ENCODE results near the gene RLN3. TPM values are rescaled to one million over a fixed set of nuclear protein-coding genes. Genes with fewer than 3 reads are reported as not detected.

RLN3 gene
- total RNA-seq, 1 donor from 2014 or later: not detected

- Mint-ChIP-seq H3K27ac (ENCODE audit: unreplicated experiment) (no peak overlapping the region), H3K36me3 (ENCODE audit: unreplicated experiment) (no peaks in the 10 kb centered on the region), H3K4me1 (ENCODE audit: unreplicated experiment) (peaks cover 35% of the 10 kb centered on the region), H3K9me3 (ENCODE audit: unreplicated experiment) (no peaks in the 10 kb centered on the region), H3K27me3 (ENCODE audit: unreplicated experiment) (no peaks in the 10 kb centered on the region), H3K4me3 (ENCODE audit: unreplicated experiment) (no peak overlapping the region)
- TF ChIP-seq, protein P1, sequence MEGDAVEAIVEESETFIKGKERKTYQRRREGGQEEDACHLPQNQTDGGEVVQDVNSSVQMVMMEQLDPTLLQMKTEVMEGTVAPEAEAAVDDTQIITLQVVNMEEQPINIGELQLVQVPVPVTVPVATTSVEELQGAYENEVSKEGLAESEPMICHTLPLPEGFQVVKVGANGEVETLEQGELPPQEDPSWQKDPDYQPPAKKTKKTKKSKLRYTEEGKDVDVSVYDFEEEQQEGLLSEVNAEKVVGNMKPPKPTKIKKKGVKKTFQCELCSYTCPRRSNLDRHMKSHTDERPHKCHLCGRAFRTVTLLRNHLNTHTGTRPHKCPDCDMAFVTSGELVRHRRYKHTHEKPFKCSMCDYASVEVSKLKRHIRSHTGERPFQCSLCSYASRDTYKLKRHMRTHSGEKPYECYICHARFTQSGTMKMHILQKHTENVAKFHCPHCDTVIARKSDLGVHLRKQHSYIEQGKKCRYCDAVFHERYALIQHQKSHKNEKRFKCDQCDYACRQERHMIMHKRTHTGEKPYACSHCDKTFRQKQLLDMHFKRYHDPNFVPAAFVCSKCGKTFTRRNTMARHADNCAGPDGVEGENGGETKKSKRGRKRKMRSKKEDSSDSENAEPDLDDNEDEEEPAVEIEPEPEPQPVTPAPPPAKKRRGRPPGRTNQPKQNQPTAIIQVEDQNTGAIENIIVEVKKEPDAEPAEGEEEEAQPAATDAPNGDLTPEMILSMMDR (IDR thresholded peaks at IDR 0.05): no peak
- DNase-seq (ENCODE audit: extremely low spot score, unreplicated experiment): no peak
Measured at GRCh38 chr19:14078411-14078810, 50.5 kb downstream of the RLN3 start.

Other genes with a start within 250 kb of the RLN3 start
- gene ZSWIM4, start 232.7 kb upstream of the RLN3 start, total RNA-seq: 14.0 and 15.1 TPM in 2 replicates
- gene NANOS3, start 151.0 kb upstream of the RLN3 start, total RNA-seq: 1.1 and 3.5 TPM in 2 replicates
- 3.7 and 4.1 TPM in 2 replicates for gene BRME1, start 122.0 kb upstream of the RLN3 start, total RNA-seq
- gene CC2D1A, start 121.9 kb upstream of the RLN3 start, total RNA-seq: 44.3 and 51.3 TPM in 2 replicates
- 2.3 and 2.4 TPM in 2 replicates for gene PODNL1, start 89.7 kb upstream of the RLN3 start, total RNA-seq
- gene DCAF15, start 75.6 kb upstream of the RLN3 start, total RNA-seq: 27.4 and 29.3 TPM in 2 replicates
- gene RFX1, start 21.8 kb upstream of the RLN3 start, total RNA-seq: 12.3 and 15.7 TPM in 2 replicates
- gene IL27RA, start 3.6 kb downstream of the RLN3 start, total RNA-seq: 1.8 and 1.9 TPM in 2 replicates
- 0.30 and 0.63 TPM in 2 replicates for gene PALM3, start 33.9 kb downstream of the RLN3 start, total RNA-seq
- gene MISP3, start 44.6 kb downstream of the RLN3 start, total RNA-seq: 1.8 and 2.1 TPM in 2 replicates
- gene C19orf67, start 57.6 kb downstream of the RLN3 start, total RNA-seq: 0.54 TPM in 1 of 2 replicates, not detected in the other
- gene SAMD1, start 62.6 kb downstream of the RLN3 start, total RNA-seq: 34.9 and 38.9 TPM in 2 replicates
- gene PRKACA, start 89.6 kb downstream of the RLN3 start, total RNA-seq: 109 and 115 TPM in 2 replicates
- 4.5 and 5.5 TPM in 2 replicates for gene ASF1B, start 108.4 kb downstream of the RLN3 start, total RNA-seq
- 43.5 and 48.6 TPM in 2 replicates for gene ADGRL1, start 178.0 kb downstream of the RLN3 start, total RNA-seq

Measured in osteocyte (in vitro differentiated cells).